Large intestine (tissue), 3 donors: Measurements from ENCODE around the gene GPC5. TPM values are rescaled to one million over a fixed set of nuclear protein-coding genes. Genes with fewer than 3 reads are reported as not detected.

Experiments
- DNase-seq, 2 donors: peaks; one replicate each; pipeline versions ENCODE4 v3.0.0 to v3.0.0-alpha.2; 2013
- H3K27ac ChIP-seq: one replicate; pipeline ENCODE4 v1.5.1; 2013; ENCODE audit warnings: low read length
- H3K27me3 ChIP-seq: 2 replicates; pipeline ENCODE4 v1.6.1; 2013; ENCODE audit warnings: low read length; ENCODE audit not compliant: control insufficient read depth, insufficient read depth
- H3K36me3 ChIP-seq: 2 replicates; pipeline ENCODE4 v1.6.1; 2013; ENCODE audit warnings: low read length; ENCODE audit not compliant: control insufficient read depth, insufficient read depth
- H3K4me1 ChIP-seq: one replicate; pipeline ENCODE4 v1.6.1; 2013; ENCODE audit warnings: low read length; ENCODE audit not compliant: control insufficient read depth, insufficient read depth
- H3K4me3 ChIP-seq: one replicate; pipeline ENCODE4 v1.5.1; 2013; ENCODE audit warnings: low read length
- H3K9me3 ChIP-seq: one replicate; pipeline ENCODE4 v1.6.1; 2013; ENCODE audit warnings: mild to moderate bottlenecking, low read depth, low read length, moderate library complexity; ENCODE audit not compliant: control insufficient read depth
- WGBS: methylation state at CpG from one replicate; pipeline ENCODE4 v1.1.5; 2013; ENCODE audit warnings: low lambda C conversion rate; ENCODE audit not compliant: insufficient coverage; 5-methylcytosine and 5-hydroxymethylcytosine counted together
- polyA plus RNA-seq: library from polyadenylated mRNA; unstranded; fragments of 120-200 nt; gene quantifications from one replicate; pipeline ENCODE4 v1.2.1, GENCODE V29; 2013

The GPC5 gene
- polyA plus RNA-seq, 1 donor = 0.42 TPM

GRCh38 chr13:91588541-91588940, 190.1 kb downstream of the GPC5 start:
- no peak overlapping the region for H3K4me3 ChIP-seq
- no peaks in the 10 kb centered on the region for H3K27me3 ChIP-seq
- H3K9me3 ChIP-seq = peaks cover 5% of the 10 kb centered on the region
- no peaks in the 10 kb centered on the region for H3K36me3 ChIP-seq
- H3K27ac ChIP-seq = no peak overlapping the region
- DNase-seq = no peak
- no peaks in the 10 kb centered on the region for H3K4me1 ChIP-seq

GRCh38 chr13:91592056-91593014, 193.9 kb downstream of the GPC5 start:
- no CpG with 5 or more reads among the region's 6 CpGs for WGBS
- H3K4me3 ChIP-seq = no peak overlapping the region
- DNase-seq = no peak
- H3K27me3 ChIP-seq = no peaks in the 10 kb centered on the region
- peaks cover 5% of the 10 kb centered on the region for H3K9me3 ChIP-seq
- H3K36me3 ChIP-seq = no peaks in the 10 kb centered on the region
- H3K4me1 ChIP-seq = no peaks in the 10 kb centered on the region
- H3K27ac ChIP-seq = no peak overlapping the region

GRCh38 chr13:91593456-91593855, 195.0 kb downstream of the GPC5 start:
- 71% methylated on average over 1 of the region's 1 CpG for WGBS

GRCh38 chr13:91594061-91594460, 195.6 kb downstream of the GPC5 start:
- Histone ChIP-seq H3K4me1 (no peaks in the 10 kb centered on the region), H3K9me3 (peaks cover 5% of the 10 kb centered on the region), H3K36me3 (no peaks in the 10 kb centered on the region), H3K4me3 (no peak overlapping the region), H3K27ac (no peak overlapping the region), H3K27me3 (no peaks in the 10 kb centered on the region)
- no CpG with 5 or more reads among the region's 1 CpG for WGBS
- DNase-seq = no peak

More at GRCh38 chr13:91593456-91593855, 195.0 kb downstream of the GPC5 start:
- no peak for DNase-seq
- Histone ChIP-seq H3K27me3 (no peaks in the 10 kb centered on the region), H3K4me3 (no peak overlapping the region), H3K36me3 (no peaks in the 10 kb centered on the region), H3K27ac (no peak overlapping the region), H3K9me3 (peaks cover 5% of the 10 kb centered on the region), H3K4me1 (no peaks in the 10 kb centered on the region)

GRCh38 chr13:91595677-91596076, 197.3 kb downstream of the GPC5 start:
- no peaks in the 10 kb centered on the region for H3K4me1 ChIP-seq
- H3K36me3 ChIP-seq = no peaks in the 10 kb centered on the region
- 55% methylated on average over 1 of the region's 2 CpGs for WGBS
- no peaks in the 10 kb centered on the region for H3K27me3 ChIP-seq
- DNase-seq = no peak
- H3K4me3 ChIP-seq = no peak overlapping the region
- H3K27ac ChIP-seq = no peak overlapping the region
- H3K9me3 ChIP-seq = peaks cover 5% of the 10 kb centered on the region

- H3K27me3 ChIP-seq = no peaks in the 10 kb centered on the region
- 80% methylated on average over 1 of the region's 2 CpGs for WGBS
These were observed 198.4 kb downstream of the GPC5 start for GRCh38 chr13:91596842-91597241.

GRCh38 chr13:91598655-91599054, 200.2 kb downstream of the GPC5 start:
- no peak for DNase-seq
- no peaks in the 10 kb centered on the region for H3K27me3 ChIP-seq
- no peak overlapping the region for H3K4me3 ChIP-seq
- H3K27ac ChIP-seq = no peak overlapping the region
- no peaks in the 10 kb centered on the region for H3K36me3 ChIP-seq
- H3K4me1 ChIP-seq = no peaks in the 10 kb centered on the region
- no peaks in the 10 kb centered on the region for H3K9me3 ChIP-seq

More at GRCh38 chr13:91596842-91597241, 198.4 kb downstream of the GPC5 start:
- Histone ChIP-seq H3K27ac (no peak overlapping the region), H3K9me3 (peaks cover 3% of the 10 kb centered on the region), H3K36me3 (no peaks in the 10 kb centered on the region), H3K4me1 (no peaks in the 10 kb centered on the region), H3K4me3 (no peak overlapping the region)
- no peak for DNase-seq

GRCh38 chr13:91601273-91601672, 202.9 kb downstream of the GPC5 start:
- no peak for DNase-seq
- Histone ChIP-seq H3K4me1 (no peaks in the 10 kb centered on the region), H3K9me3 (no peaks in the 10 kb centered on the region), H3K27ac (no peak overlapping the region), H3K4me3 (no peak overlapping the region), H3K36me3 (no peaks in the 10 kb centered on the region), H3K27me3 (no peaks in the 10 kb centered on the region)
- WGBS = no CpG with 5 or more reads among the region's 9 CpGs

GRCh38 chr13:91601807-91602206, 203.4 kb downstream of the GPC5 start:
- no CpG with 5 or more reads among the region's 3 CpGs for WGBS
- Histone ChIP-seq H3K9me3 (no peaks in the 10 kb centered on the region), H3K36me3 (no peaks in the 10 kb centered on the region), H3K4me3 (no peak overlapping the region), H3K27me3 (no peaks in the 10 kb centered on the region), H3K4me1 (no peaks in the 10 kb centered on the region), H3K27ac (no peak overlapping the region)
- no peak for DNase-seq

GRCh38 chr13:91609353-91609752, 210.9 kb downstream of the GPC5 start:
- WGBS = no CpG with 5 or more reads among the region's 3 CpGs
- no peak for DNase-seq
- no peaks in the 10 kb centered on the region for H3K9me3 ChIP-seq

GRCh38 chr13:91618315-91618714, 219.9 kb downstream of the GPC5 start:
- no CpG with 5 or more reads among the region's 3 CpGs for WGBS
- Histone ChIP-seq H3K36me3 (no peaks in the 10 kb centered on the region), H3K9me3 (no peaks in the 10 kb centered on the region)

More at GRCh38 chr13:91609353-91609752, 210.9 kb downstream of the GPC5 start:
- H3K27me3 ChIP-seq = no peaks in the 10 kb centered on the region
- H3K27ac ChIP-seq = no peak overlapping the region
- no peaks in the 10 kb centered on the region for H3K36me3 ChIP-seq
- H3K4me3 ChIP-seq = no peak overlapping the region
- no peaks in the 10 kb centered on the region for H3K4me1 ChIP-seq

More at GRCh38 chr13:91618315-91618714, 219.9 kb downstream of the GPC5 start:
- Histone ChIP-seq H3K27ac (no peak overlapping the region), H3K4me1 (no peaks in the 10 kb centered on the region), H3K27me3 (no peaks in the 10 kb centered on the region), H3K4me3 (no peak overlapping the region)
- DNase-seq = no peak
